Breast epithelium (tissue), 3 donors: ENCODE measurements around the gene PCGF2.

ENCODE experiments used
- CTCF ChIP-seq, 3 donors: fragments of 450-650 bp; IDR thresholded peaks; one replicate each; pipeline ENCODE4 v1.5.1; 2016 to 2017; ENCODE audit warnings: antibody characterized with exemption in 3 of 3, mild to moderate bottlenecking in 3 of 3, moderate library complexity in 3 of 3
- POLR2A ChIP-seq: fragments of 450-650 bp; IDR thresholded peaks from one replicate; pipeline ENCODE4 v1.6.1; 2016; ENCODE audit warnings: antibody characterized with exemption, mild to moderate bottlenecking, moderate library complexity
- POLR2AphosphoS5 ChIP-seq, 3 donors: sonication (generic); formaldehyde crosslinking; IDR thresholded peaks; one replicate each; pipeline ENCODE4 v1.6.1; 2017; ENCODE audit warnings: antibody characterized with exemption in 3 of 3

- TF ChIP-seq CTCF (IDR thresholded peaks at IDR 0.05), result no peak
- TF ChIP-seq POLR2A, result no peak
- TF ChIP-seq POLR2AphosphoS5 (IDR thresholded peaks at IDR 0.05), result no peak
Observed at GRCh38 chr17:38750312-38751121, 2.4 kb upstream of the PCGF2 start.
